GM12878 (cell line): ENCODE data around the gene BEND7.

Source experiments
- MYC ChIP-seq: IDR thresholded peaks from 2 replicates; pipeline ENCODE4 v1.6.1; 2011; ENCODE audit warnings: mild to moderate bottlenecking, low read length, moderate library complexity, inconsistent platforms; ENCODE audit not compliant: insufficient read depth, insufficient replicate concordance, insufficient read length, severe bottlenecking
- POLR2AphosphoS5 ChIP-seq: IDR thresholded peaks from 2 replicates; pipeline ENCODE4 v1.6.1; 2011; ENCODE audit warnings: mild to moderate bottlenecking, low read length, inconsistent platforms
- TF ChIP-seq, protein P1 (sequence below): IDR thresholded peaks from 2 replicates; pipeline ENCODE4 v1.6.1; 2011; ENCODE audit warnings: low read depth, mild to moderate bottlenecking, low read length, moderate library complexity, borderline replicate concordance; ENCODE audit errors: extremely low read depth

DNA sequence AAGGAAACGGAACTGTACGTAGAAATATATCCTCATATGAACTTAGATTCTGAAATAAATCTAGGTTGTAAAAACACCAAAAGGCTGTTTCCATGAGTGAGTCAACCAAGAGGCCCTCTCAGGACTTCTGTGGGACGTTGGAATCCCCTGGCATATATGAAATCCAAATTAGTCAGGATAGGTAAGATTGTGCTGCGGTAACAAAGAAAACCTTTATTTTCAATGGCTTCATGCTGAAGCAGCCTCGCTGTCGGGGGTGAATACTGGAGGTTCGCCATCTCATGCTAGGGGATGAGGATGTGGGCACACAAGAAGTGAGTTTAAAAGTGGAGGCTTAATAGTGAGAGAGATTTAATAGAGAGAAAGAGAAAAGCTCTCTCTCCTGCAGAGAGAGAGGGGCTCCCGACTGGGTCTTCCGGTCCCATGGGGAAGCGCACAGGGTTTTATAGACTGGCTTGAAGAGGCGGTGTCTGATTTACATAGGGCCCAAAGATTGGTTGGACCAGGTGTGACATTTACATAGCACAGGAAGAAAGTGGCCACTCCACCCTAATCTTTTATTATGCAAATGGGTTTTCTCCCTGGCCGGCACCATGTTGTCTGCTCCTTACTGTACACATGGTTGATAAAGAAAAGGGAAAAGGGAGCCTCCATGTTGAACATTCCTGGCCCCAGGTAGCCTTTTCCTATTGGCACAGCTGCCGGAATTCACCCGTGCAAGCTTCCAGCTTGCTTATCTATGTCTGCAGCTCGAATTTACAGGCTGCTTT lies 128.4 kb downstream of the BEND7 start:
- TF ChIP-seq, protein P1, sequence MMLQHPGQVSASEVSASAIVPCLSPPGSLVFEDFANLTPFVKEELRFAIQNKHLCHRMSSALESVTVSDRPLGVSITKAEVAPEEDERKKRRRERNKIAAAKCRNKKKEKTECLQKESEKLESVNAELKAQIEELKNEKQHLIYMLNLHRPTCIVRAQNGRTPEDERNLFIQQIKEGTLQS: no peak
- no peak for TF ChIP-seq POLR2AphosphoS5
- TF ChIP-seq MYC: no peak
